Spleen (tissue), 11 donors: ENCODE results near the gene RAD51B. TPM values are rescaled to one million over a fixed set of nuclear protein-coding genes. Genes with fewer than 3 reads are reported as not detected.

Experiments used
- DNase-seq: peaks from one replicate; pipeline ENCODE4 v3.0.0-alpha.2; 2020
- H3K27ac ChIP-seq, 8 donors: fragments of 200-600 bp; sonication (generic) in 7 of 8; 1 replicate in 4 of 8; 2 replicates in 4 of 8; pipeline versions ENCODE4 v1.5.0 to v1.8.0; 2016 to 2021; ENCODE audit warnings: inconsistent platforms in 4 of 8, mild to moderate bottlenecking in 4 of 8, moderate library complexity in 1 of 8
- H3K27me3 ChIP-seq, 7 donors: fragments of 200-600 bp; sonication (generic) in 6 of 7; replicated peaks in 1 of 7; 1 replicate in 4 of 7; 2 replicates in 3 of 7; pipeline versions ENCODE4 v1.5.0 to v1.8.0; 2016 to 2021; ENCODE audit warnings: inconsistent platforms in 3 of 7, mild to moderate bottlenecking in 1 of 7
- H3K36me3 ChIP-seq, 6 donors: fragments of 200-600 bp; sonication (generic) in 5 of 6; 1 replicate in 4 of 6; 2 replicates in 2 of 6; pipeline versions ENCODE4 v1.5.0 to v1.8.0; 2016 to 2021; ENCODE audit warnings: inconsistent platforms in 2 of 6
- H3K4me1 ChIP-seq, 6 donors: fragments of 200-600 bp; sonication (generic) in 5 of 6; 1 replicate in 3 of 6; 2 replicates in 3 of 6; pipeline versions ENCODE4 v1.5.0 to v1.8.0; 2016 to 2021; ENCODE audit warnings: inconsistent platforms in 3 of 6
- H3K4me3 ChIP-seq, 8 donors: fragments of 200-600 bp; sonication (generic) in 7 of 8; 1 replicate in 4 of 8; 2 replicates in 4 of 8; pipeline versions ENCODE4 v1.5.0 to v1.8.0; 2016 to 2021; ENCODE audit warnings: inconsistent platforms in 4 of 8, mild to moderate bottlenecking in 4 of 8, moderate library complexity in 2 of 8
- H3K9me3 ChIP-seq, 8 donors: fragments of 200-600 bp; sonication (generic) in 7 of 8; 1 replicate in 4 of 8; 2 replicates in 4 of 8; pipeline versions ENCODE4 v1.5.0 to v1.8.0; 2016 to 2021; ENCODE audit warnings: inconsistent platforms in 4 of 8
- CTCF ChIP-seq, 11 experiments: fragments of 200-600 bp in 7 of 11; fragments of 450-650 bp in 4 of 11; sonication (generic) in 4 of 11; IDR thresholded peaks in 8 of 11; conservative IDR thresholded peaks in 3 of 11; 1 replicate in 7 of 11; 2 replicates in 4 of 11; pipeline versions ENCODE4 v1.4.0 to v1.8.0; 2016 to 2021; ENCODE audit warnings: antibody characterized with exemption in 11 of 11, inconsistent platforms in 4 of 11, mild to moderate bottlenecking in 1 of 11
- POLR2A ChIP-seq, 3 donors: fragments of 450-650 bp; IDR thresholded peaks; one replicate each; pipeline ENCODE4 v1.5.1; 2017; ENCODE audit warnings: antibody characterized with exemption in 3 of 3, mild to moderate bottlenecking in 1 of 3
- POLR2AphosphoS5 ChIP-seq, 3 donors: sonication (generic); formaldehyde crosslinking; IDR thresholded peaks; one replicate each; pipeline ENCODE4 v1.5.1; 2017; ENCODE audit warnings: antibody characterized with exemption in 3 of 3
- WGBS, 5 donors: extraction: QIAGEN DNeasy Blood & Tissue Kit in 3 of 5; methylation state at CpG; one replicate each; pipeline versions ENCODE4 v1.1.5 to v1.1.7; 2013 to 2018; 5-methylcytosine and 5-hydroxymethylcytosine counted together
- intact Hi-C: fragments of 100-400 bp; cut with DNase I; formaldehyde crosslinking; loops from one replicate; pipeline ENCODE4 v1.15.0; 2023; ENCODE audit warnings: low total_unique reads
- polyA plus RNA-seq, 3 donors: library from polyadenylated mRNA; stranded (reverse); fragments of 200-250 nt; gene quantifications; one replicate each; pipeline ENCODE4 v1.2.1, GENCODE V29; 2013
- total RNA-seq, 7 donors: library from RNA; depleted of rRNA in 3 of 7; stranded (reverse); fragments of >200 nt in 3 of 7; fragmentation: NEBNext Ultra II Directional in 4 of 7; extraction: Animal tissue kit (Norgen Biotek cat#: 25700) in 4 of 7; gene quantifications; one replicate each; pipeline versions ENCODE4 v1.1.0 to v1.2.1, GENCODE V29; 2016 to 2021
- donor health status: healthy with polysubstance abuse.
- donor health status: DM: no; HTN: no; CAD: no; lungs with moderate emphysema.
- donor health status: DM: no; HTN: no; CAD: no.
- donor health status: Bipolar disorder and iron deficiency.
- donor health status: healthy.
- donor health status: DM: no; HTN: no; CAD: no.
- donor health status: DM: yes; HTN: yes; CAD: no.

RAD51B gene
- total and polyA plus RNA-seq, 10 donors: 4.2 to 43.7 (median 29.8) TPM

GRCh38 chr14:68447581-68448251, 628.1 kb downstream of the RAD51B start:
- no peaks in the 10 kb centered on the region for H3K9me3 ChIP-seq
- 77 to 84% (median 82%) methylated on average over 4 of the region's 4 CpGs for WGBS, 5 donors

GRCh38 chr14:68448252-68448902, 628.8 kb downstream of the RAD51B start:
- Histone ChIP-seq H3K4me1 (peaks cover 0 to 22% (median 7%) of the 10 kb centered on the region in 6 donors), H3K36me3 (no peaks in the 10 kb centered on the region), H3K9me3 (no peaks in the 10 kb centered on the region), H3K4me3 (no peak overlapping the region), H3K27me3 (no peaks in the 10 kb centered on the region), H3K27ac (no peak overlapping the region)
- intact Hi-C loops: no loop called here
- no peak for TF ChIP-seq POLR2A (IDR thresholded peaks at IDR 0.05)
- no peak for TF ChIP-seq POLR2AphosphoS5 (IDR thresholded peaks at IDR 0.05)
- no peak for TF ChIP-seq CTCF (IDR thresholded peaks at IDR 0.05 in 8 of 11, conservative IDR thresholded peaks at IDR 0.05 in 3 of 11)
- no peak for DNase-seq
- 94 to 99% (median 98%) methylated on average over 3 of the region's 3 CpGs for WGBS, 5 donors

More at GRCh38 chr14:68447581-68448251, 628.1 kb downstream of the RAD51B start:
- Histone ChIP-seq H3K4me3 (no peak overlapping the region), H3K36me3 (no peaks in the 10 kb centered on the region), H3K27me3 (no peaks in the 10 kb centered on the region), H3K4me1 (peaks cover 0 to 22% (median 7%) of the 10 kb centered on the region in 6 donors), H3K27ac (no peak overlapping the region)
- TF ChIP-seq POLR2A (IDR thresholded peaks at IDR 0.05) (no peak), CTCF (IDR thresholded peaks at IDR 0.05 in 8 of 11, conservative IDR thresholded peaks at IDR 0.05 in 3 of 11) (no peak), POLR2AphosphoS5 (IDR thresholded peaks at IDR 0.05) (no peak)
- intact Hi-C loops: no loop called here
- DNase-seq: no peak

- DNase-seq: no peak
- H3K36me3 ChIP-seq: no peaks in the 10 kb centered on the region
Measured at GRCh38 chr14:68449561-68450181, 630.1 kb downstream of the RAD51B start.

More at GRCh38 chr14:68449561-68450181, 630.1 kb downstream of the RAD51B start:
- H3K9me3 ChIP-seq: peaks cover 0 to 9% (median 6%) of the 10 kb centered on the region in 8 donors
- TF ChIP-seq POLR2AphosphoS5 (IDR thresholded peaks at IDR 0.05) (no peak), POLR2A (IDR thresholded peaks at IDR 0.05) (no peak), CTCF (IDR thresholded peaks at IDR 0.05 in 8 of 11, conservative IDR thresholded peaks at IDR 0.05 in 3 of 11) (no peak)
- H3K27ac ChIP-seq: no peak overlapping the region
- no peaks in the 10 kb centered on the region for H3K27me3 ChIP-seq
- peaks cover 0 to 18% (median 4%) of the 10 kb centered on the region in 6 donors for H3K4me1 ChIP-seq
- 67 to 84% (median 76%) methylated on average over 4 of the region's 4 CpGs for WGBS, 5 donors
- no peak overlapping the region for H3K4me3 ChIP-seq
- intact Hi-C loops: no loop called here
